KOPT-K1 (cell line): ENCODE measurements around the gene FN3KRP.

ENCODE experiments used
- H3K27ac ChIP-seq: fragments of 200-600 bp; sonication (generic); 2 replicates; pipeline ENCODE4 v1.5.1; 2016; ENCODE audit warnings: antibody characterized with exemption, mild to moderate bottlenecking, low read depth, low read length; ENCODE audit not compliant: poor library complexity, severe bottlenecking
- H3K36me3 ChIP-seq: fragments of 200-600 bp; sonication (generic); 2 replicates; pipeline ENCODE4 v1.5.1; 2017; ENCODE audit warnings: antibody characterized with exemption, mild to moderate bottlenecking, low read length, moderate library complexity; ENCODE audit not compliant: insufficient read depth
- H3K9me3 ChIP-seq: fragments of 200-600 bp; sonication (generic); 2 replicates; pipeline ENCODE4 v1.5.1; 2017; ENCODE audit warnings: antibody characterized with exemption, low read length, mild to moderate bottlenecking; ENCODE audit not compliant: insufficient read depth, poor library complexity, severe bottlenecking

FN3KRP gene, protein sequence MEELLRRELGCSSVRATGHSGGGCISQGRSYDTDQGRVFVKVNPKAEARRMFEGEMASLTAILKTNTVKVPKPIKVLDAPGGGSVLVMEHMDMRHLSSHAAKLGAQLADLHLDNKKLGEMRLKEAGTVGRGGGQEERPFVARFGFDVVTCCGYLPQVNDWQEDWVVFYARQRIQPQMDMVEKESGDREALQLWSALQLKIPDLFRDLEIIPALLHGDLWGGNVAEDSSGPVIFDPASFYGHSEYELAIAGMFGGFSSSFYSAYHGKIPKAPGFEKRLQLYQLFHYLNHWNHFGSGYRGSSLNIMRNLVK

DNA sequence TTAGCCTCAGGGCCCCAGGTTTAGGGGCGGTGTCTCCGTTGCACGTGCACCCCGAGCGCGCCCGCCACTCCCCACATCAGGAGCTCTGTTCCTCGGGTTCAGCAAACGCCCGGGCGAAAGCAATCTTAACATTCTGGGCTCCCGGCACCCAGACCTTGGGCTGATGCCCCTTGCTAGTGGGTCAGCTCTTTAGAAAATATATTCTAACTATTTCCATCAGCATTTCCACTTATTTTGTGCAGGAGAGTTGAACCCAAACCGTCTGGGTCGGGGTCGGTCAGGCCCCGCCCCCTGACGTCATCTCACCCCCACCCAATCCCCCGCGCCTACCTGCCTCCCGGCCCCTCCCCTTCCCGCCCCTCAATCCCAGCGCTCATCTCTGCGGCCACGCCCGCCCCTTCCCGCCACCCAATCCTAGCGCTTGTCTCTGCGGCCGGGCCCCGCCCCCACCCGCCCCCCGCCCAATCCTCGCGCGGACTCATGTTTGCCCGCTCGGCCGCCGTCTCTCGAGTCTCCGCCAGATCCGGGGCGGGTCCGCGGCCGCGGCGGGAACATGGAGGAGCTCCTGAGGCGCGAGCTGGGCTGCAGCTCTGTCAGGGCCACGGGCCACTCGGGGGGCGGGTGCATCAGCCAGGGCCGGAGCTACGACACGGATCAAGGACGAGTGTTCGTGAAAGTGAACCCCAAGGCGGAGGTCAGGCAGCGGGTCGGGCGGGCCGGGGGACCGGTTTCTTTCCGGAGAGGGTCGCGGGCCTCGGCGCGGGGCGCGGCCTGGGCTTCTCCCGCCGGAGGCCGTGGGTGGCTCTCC is at the start of gene FN3KRP:
FN3KRP (plus strand) TSS at position 504 of the 808 bp plus-strand sequence; CDS start at position 554, 50 bp downstream.
- Histone ChIP-seq H3K36me3 (peaks cover 32% of the 10 kb centered on the region), H3K9me3 (no peaks in the 10 kb centered on the region), H3K27ac (peak within 1 kb of the TSS; percentile 74)

DNA sequence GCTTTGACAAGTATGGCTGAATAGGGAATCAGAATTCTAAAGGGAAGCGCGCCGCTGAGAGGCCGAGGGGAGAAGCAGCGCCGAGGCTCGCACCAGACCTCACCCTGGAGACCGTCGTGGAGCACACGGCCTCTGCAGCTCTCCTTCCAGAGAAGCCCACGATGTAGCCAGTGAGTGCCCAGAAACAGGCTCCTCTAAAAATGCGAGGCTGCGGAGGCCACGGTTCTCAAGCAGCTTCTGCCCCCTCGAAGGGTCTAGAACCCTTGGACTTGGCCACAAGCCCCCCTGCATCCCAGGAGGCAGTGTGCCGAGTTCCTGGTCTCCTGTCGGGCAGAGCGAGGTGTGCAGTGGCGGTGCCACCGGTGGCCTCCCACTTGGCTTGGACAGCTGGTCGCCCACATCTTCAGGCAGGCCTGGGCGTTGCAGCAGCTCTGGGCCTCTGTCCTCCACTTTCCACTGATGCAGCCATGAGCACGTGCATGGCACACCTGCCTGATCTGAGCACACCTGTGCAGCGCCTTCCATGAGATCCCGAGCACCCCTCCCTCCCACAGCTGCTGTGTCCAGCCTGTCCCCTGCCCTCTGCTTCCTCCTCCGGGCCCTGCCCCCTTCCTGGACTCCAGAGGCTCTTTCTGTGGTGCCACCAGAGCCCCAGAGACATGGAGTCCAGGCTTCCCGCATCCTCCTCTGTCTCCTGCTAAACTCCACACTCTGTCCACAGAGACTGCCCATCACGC is 49.4 kb upstream of the FN3KRP start:
- no peaks in the 10 kb centered on the region for H3K9me3 ChIP-seq
- no peaks in the 10 kb centered on the region for H3K36me3 ChIP-seq
- no peak overlapping the region for H3K27ac ChIP-seq

DNA sequence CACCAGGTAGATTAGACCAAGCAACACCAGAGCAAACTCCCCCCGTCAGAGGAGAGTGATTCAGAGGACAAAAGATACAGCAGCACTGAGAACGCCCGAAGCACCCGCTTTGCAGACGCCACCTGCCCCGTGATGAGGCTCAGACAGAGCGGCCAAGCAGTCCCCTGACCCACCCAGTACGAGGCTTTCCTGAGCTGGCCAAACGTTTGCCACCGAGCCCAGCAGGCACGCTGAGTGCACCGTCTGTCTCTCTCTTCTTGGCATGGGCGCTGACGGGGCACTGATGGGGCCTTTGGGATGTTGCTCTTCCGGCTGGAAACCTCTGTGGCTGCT is 48.9 kb upstream of the FN3KRP start:
- Histone ChIP-seq H3K36me3 (no peaks in the 10 kb centered on the region), H3K9me3 (no peaks in the 10 kb centered on the region), H3K27ac (no peak overlapping the region)

DNA sequence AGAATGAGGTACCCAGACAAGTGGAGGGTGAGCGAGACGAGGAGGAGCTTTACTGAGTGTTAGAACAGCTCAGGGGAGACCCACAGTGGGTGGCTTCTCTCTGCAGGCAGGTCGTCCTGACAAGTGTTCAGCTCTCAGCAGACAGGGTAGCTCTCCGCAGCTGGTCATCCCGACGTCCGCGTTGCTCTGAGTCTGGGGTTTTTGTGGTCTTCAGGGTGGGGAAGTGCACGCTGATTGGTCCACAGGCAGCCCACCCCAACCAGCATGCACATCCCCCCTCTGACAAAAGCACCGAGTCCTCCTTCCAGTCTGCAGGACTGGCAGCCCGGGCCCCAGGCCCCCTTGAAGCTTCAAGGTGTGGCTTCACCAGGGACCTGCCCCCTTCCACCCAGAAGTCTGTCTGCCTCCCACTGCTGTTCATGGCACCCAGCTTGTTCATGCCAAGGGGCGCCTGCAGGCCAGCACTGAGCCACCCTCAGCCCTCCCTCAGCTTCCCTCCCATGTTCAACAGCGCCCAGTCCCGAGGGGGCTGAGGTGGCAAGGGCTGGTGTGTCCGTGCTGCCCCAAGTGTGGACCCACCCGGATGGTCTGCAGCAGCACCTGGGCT is 48.4 kb upstream of the FN3KRP start:
- H3K27ac ChIP-seq, result no peak overlapping the region
- no peaks in the 10 kb centered on the region for H3K36me3 ChIP-seq
- no peaks in the 10 kb centered on the region for H3K9me3 ChIP-seq

DNA sequence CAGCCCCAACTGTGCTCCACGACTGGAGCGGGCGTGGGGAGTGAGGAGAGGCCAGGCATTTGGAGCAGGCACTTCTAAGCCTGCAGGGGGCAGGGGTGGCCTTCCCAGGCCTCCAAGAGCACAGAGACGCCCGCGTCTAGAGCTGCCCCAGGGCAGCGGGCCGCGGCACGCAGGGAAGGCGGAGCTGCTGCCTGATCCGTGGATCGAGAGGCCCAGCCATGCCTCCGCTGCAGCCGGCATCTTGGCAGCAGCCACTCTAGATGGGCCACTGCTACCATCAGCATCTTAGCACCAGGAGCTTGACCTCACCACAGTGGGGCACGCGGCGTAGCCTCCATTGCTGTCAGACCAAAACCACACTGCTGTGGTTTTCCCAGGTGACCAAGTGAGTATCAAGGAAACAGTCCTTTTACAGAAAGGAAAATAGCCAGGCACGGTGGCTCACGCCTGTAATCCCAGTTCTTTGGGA is 47.8 kb upstream of the FN3KRP start:
- Histone ChIP-seq H3K27ac (no peak overlapping the region), H3K36me3 (no peaks in the 10 kb centered on the region), H3K9me3 (no peaks in the 10 kb centered on the region)

DNA sequence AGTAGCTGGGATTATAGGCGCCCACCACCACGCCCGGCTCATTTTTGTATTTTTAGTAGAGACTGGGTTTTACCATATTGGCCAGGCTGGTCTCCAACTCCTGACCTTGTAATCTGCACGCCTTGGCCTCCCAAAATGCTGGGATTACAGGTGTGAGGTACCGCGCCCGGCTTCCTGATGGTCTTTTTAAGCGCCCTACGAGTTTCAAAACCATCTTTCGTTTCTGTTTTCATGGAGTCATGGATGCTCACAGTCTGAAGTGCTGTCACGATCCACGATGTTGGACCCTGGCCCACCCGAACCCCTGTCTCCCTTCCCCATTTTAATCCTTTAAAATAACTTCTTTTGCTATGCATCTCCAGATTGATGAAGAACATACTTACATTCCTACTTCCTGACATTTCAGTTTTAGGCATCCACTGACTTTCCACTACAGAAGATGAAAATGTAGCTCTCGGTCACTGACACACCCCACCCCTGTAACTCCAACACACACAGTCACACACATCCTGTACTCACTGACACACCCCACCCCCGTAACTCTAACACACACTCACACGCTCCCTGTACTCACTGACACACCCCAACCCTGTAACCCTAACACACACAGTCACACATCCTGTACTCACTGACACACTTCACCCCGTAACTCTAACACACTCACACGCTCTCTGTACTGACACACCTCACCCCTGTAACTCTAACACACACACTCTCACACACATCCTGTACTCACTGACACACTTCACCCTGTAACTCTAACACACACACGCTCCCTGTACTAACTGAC is 45.6 kb upstream of the FN3KRP start:
- H3K27ac ChIP-seq, result no peak overlapping the region
- no peaks in the 10 kb centered on the region for H3K36me3 ChIP-seq
- no peaks in the 10 kb centered on the region for H3K9me3 ChIP-seq

DNA sequence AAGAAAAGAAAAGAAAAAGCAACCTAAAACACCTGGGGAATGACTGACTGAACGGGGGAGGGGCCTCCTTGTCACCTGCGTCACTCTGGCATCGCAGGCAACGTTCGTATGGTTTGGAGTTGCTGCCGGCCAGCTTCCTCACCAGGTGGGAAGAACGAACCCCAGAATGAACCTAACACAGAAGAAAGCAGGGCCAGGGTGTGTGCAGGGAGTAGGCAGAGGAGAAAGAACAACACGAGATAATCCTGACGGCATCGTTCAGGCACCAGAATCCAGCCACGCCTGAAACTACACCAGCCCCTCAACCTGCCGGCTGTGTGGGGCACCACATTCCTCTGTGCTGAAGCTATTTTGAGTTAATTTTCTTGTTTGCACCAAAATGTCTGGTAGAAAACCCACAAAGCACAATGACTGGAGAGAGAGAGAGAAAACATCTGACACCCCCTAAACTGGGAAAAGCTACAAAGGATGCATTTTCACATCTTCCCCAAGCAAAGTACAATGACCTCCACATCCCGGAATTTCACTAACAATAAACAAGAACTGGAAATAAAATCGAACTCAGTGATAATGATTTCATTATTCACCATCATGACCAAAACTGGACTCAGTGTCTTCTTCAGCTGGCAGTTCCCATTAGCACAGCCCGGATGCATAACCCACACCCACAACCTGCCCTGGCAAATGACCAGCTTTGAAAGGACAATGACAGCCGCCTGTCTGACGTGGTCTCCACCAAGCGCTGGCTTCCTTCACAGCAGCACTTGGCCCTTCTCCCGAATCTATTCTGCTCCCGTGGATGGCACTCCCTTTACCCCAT is 41.6 kb upstream of the FN3KRP start:
- peaks cover 3% of the 10 kb centered on the region for H3K9me3 ChIP-seq
- no peaks in the 10 kb centered on the region for H3K36me3 ChIP-seq
- no peak overlapping the region for H3K27ac ChIP-seq

DNA sequence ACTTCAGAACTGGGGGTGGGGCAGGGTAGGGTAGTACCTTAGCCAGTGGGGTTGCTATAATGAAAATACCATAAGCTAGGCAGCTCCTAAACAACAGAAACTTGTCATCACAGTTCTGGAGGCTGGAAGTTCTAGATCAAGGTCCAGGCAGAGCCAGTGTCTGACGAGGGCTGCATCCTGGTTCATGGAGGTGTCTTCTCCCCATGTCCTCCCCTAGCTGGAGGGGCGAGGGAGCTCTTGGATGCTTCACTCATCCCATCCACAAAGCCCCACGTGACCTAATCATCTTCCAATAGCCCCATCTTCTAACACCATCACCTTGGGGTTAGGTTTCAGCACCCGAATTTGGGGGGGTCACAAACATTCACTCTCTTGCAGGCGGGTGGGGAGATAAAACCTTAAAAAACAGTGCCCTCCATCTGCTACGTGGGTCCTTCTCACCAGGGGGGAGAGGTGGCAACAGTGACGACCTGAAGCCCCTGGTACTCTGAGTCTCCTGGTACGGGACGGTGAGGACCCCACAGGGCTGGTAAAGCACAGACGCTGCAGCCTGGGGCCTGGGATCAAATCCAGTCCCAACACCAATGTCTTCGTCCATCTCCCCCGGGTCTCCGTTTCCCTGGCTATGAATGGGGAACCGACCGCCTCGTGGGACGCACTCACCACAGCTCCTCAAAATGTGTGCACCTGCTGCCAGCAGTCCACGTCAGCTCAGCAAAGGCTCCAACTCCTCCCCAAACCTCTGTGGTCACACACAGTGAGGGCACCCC is 40.8 kb upstream of the FN3KRP start:
- Histone ChIP-seq H3K9me3 (peaks cover 10% of the 10 kb centered on the region), H3K36me3 (no peaks in the 10 kb centered on the region), H3K27ac (no peak overlapping the region)

DNA sequence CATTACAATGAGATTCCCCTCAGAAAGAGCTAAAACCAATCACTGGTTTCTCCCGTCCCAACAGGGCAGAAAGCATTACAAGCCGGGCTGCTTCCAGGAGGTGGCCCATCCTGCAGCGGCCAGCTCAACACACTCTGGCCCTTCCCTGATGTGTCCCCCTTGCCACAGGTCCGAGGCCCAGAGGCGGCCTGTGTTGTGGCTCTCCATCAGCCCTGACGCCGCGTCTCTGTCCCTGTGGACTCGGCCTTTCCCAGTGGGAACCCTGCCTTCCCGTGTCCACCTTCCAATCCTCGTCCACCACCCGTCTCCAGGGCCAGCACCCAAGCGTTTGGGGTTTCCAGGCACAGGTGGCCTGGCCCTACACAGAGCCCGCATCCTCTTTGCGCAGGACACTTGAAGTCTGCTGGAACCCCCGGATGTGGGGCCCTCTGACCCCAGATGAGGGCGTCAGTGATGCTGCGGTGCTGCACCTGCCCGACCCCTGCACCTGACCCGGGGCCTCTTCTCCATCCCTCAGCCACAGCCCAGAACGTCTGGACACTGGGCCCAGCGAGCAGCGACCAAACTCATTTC is 39.1 kb upstream of the FN3KRP start:
- Histone ChIP-seq H3K27ac (no peak overlapping the region), H3K9me3 (peaks cover 27% of the 10 kb centered on the region), H3K36me3 (no peaks in the 10 kb centered on the region)

DNA sequence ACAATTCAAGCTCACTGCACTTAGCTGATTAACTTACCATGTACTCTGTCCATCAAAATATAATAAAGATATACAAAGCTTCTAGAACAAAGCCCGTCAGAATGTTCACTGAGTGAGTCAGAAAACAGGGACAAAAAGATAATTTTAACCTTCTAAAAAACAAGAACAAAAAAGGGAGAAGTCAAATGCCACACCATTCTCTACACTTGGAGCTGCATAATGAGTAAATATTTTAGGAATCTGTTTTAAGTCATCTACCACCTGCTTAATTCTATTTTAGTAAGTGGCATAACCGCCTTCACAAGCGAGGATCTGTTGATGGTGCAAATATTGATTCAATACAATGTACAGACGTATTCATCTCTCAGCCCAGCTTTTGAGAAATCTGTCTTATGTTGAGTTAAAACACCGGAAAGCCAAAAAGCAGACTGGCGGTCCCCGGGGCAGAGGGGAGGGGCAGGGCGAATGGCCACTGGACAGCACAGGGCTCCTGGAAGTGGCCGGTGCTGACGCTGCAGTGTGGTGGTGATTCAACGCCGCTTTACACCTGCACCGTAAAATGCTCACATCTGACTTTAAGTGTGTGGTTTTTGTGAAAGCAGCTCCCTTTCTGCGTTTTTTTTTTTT is 38.1 kb upstream of the FN3KRP start:
- H3K27ac ChIP-seq, result no peak overlapping the region
- no peaks in the 10 kb centered on the region for H3K36me3 ChIP-seq
- peaks cover 27% of the 10 kb centered on the region for H3K9me3 ChIP-seq

DNA sequence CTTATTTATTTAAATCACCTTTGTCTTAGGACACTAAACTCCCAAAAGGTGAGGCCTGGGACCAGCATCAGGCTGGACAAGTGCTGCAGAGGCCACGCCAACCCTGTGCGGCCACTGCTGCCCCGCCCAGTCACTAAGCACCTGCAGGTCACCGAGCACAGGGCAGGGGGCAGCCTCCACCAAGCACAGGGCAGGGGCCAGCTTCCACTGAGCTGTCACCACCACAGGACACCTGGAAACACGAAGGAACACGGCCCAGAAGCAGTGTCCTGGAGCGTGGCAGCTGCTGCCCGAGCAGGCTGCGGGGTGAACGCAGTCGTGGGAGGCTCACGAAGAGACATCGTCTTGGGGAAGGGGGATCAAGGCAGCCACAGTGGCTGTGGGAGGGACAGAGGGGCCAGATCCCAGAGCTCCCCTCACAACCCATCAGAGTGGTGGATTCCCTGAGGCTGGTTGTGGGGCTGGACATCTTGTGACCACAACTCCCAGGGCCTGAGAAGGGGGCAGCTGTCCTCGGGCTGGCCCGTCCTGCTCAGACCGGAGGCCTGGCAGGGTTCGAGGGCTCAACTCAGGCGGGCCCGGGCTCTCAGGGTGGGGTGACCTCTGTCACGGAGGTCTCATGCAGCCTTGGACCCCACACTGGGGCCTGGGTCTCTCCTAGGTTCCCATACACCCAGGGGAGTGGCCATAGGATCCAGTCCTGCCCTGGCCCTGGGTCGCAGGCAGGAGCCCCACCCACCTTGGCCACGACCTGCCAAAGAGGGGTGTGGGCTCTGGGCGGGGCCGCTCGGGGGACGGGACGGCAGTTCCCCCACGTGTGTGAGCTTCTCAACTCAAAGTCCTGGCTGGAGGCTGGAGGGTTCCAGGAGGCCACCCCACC is 36.7 kb upstream of the FN3KRP start:
- Histone ChIP-seq H3K36me3 (no peaks in the 10 kb centered on the region), H3K27ac (no peak overlapping the region), H3K9me3 (peaks cover 27% of the 10 kb centered on the region)

DNA sequence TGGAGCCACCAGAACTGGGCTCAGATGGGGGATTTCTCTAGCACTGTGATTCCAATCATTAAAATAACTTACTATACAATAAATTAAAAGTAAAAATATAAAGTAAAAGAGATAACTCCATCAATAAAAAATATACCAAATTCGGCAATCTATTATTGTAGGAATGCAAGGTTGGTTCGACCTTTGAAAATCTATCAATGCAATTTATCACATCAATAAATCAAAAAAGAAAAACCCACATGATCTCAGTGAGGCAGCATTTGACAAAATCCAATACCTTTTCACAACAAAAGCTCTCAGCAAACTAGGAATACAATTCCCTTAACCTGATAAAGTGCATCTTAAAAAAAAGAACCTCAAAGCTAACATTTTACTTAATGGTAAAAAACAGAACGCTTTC is 35.0 kb upstream of the FN3KRP start:
- Histone ChIP-seq H3K36me3 (no peaks in the 10 kb centered on the region), H3K27ac (no peak overlapping the region), H3K9me3 (peaks cover 27% of the 10 kb centered on the region)
